Testis (tissue), 3 donors: Measurements from ENCODE around the gene APOL5. TPM values are rescaled to one million over a fixed set of nuclear protein-coding genes. Genes with fewer than 3 reads are reported as not detected.

Experiments used
- DNase-seq: peaks from one replicate; pipeline ENCODE4 v3.0.0-alpha.2; 2019
- H3K27ac ChIP-seq, 2 donors: fragments of 200-600 bp; sonication (generic); one replicate each; pipeline ENCODE4 v1.5.1; 2019
- H3K27me3 ChIP-seq: fragments of 200-600 bp; sonication (generic); one replicate; pipeline ENCODE4 v1.5.1; 2019
- H3K36me3 ChIP-seq: fragments of 200-600 bp; sonication (generic); one replicate; pipeline ENCODE4 v1.5.1; 2017; ENCODE audit warnings: low read depth; ENCODE audit errors: missing control alignments
- H3K4me1 ChIP-seq: fragments of 200-600 bp; sonication (generic); one replicate; pipeline ENCODE4 v1.5.1; 2019
- H3K4me3 ChIP-seq, 2 donors: fragments of 200-600 bp; sonication (generic); one replicate each; pipeline ENCODE4 v1.5.1; 2017 to 2019
- H3K9me3 ChIP-seq: fragments of 200-600 bp; sonication (generic); one replicate; pipeline ENCODE4 v1.5.1; 2017
- POLR2A ChIP-seq: fragments of 450-650 bp; IDR thresholded peaks from one replicate; pipeline ENCODE4 v1.6.1; 2017; ENCODE audit warnings: antibody characterized with exemption, mild to moderate bottlenecking, moderate library complexity
- WGBS, 2 donors: methylation state at CpG; one replicate each; pipeline ENCODE4 v1.1.5; 2018; 5-methylcytosine and 5-hydroxymethylcytosine counted together
- intact Hi-C: fragments of 100-400 bp; cut with DNase I; formaldehyde crosslinking; loops from one replicate; pipeline ENCODE4 v1.15.1; 2023; ENCODE audit warnings: low total_unique reads
- polyA plus RNA-seq: library from polyadenylated mRNA; stranded (reverse); fragments of 350-450 nt; fragmentation: Illumina TruSeq; extraction: RNeasy Lipid Tissue Mini Kit (QIAGEN cat#74804); gene quantifications from one replicate; pipeline ENCODE4 v1.2.3, GENCODE V29; 2014; ENCODE audit warnings: low read depth, low replicate concordance; ENCODE audit not compliant: insufficient read depth
- total RNA-seq, 2 donors: library from RNA; depleted of rRNA; stranded (reverse); fragments of >200 nt; gene quantifications; one replicate each; pipeline ENCODE4 v1.2.3, GENCODE V29; 2016
- TF ChIP-seq, protein P1 (sequence below), 3 experiments: fragments of 450-650 bp in 2 of 3; fragments of 200-600 bp in 1 of 3; sonication (generic) in 1 of 3; IDR thresholded peaks; one replicate each; pipeline ENCODE4 v1.5.1; 2016 to 2019; ENCODE audit warnings: antibody characterized with exemption in 3 of 3, mild to moderate bottlenecking in 2 of 3, moderate library complexity in 1 of 3

APOL5 gene
- total and polyA plus RNA-seq, 3 donors from 2014 or later = 0.31 to 0.74 TPM; not detected in 1

- no peaks in the 10 kb centered on the region for H3K27me3 ChIP-seq
- no peaks in the 10 kb centered on the region for H3K9me3 ChIP-seq
- TF ChIP-seq POLR2A = no peak
- TF ChIP-seq, protein P1, sequence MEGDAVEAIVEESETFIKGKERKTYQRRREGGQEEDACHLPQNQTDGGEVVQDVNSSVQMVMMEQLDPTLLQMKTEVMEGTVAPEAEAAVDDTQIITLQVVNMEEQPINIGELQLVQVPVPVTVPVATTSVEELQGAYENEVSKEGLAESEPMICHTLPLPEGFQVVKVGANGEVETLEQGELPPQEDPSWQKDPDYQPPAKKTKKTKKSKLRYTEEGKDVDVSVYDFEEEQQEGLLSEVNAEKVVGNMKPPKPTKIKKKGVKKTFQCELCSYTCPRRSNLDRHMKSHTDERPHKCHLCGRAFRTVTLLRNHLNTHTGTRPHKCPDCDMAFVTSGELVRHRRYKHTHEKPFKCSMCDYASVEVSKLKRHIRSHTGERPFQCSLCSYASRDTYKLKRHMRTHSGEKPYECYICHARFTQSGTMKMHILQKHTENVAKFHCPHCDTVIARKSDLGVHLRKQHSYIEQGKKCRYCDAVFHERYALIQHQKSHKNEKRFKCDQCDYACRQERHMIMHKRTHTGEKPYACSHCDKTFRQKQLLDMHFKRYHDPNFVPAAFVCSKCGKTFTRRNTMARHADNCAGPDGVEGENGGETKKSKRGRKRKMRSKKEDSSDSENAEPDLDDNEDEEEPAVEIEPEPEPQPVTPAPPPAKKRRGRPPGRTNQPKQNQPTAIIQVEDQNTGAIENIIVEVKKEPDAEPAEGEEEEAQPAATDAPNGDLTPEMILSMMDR (IDR thresholded peaks at IDR 0.05) = no peak
- H3K4me1 ChIP-seq = no peaks in the 10 kb centered on the region
- no peak for DNase-seq
- no peak overlapping the region for H3K27ac ChIP-seq
- 75 to 88% methylated on average over 4 of the region's 4 CpGs for WGBS, 2 donors
- intact Hi-C loops = no loop called here
- H3K4me3 ChIP-seq = no peak overlapping the region
- no peaks in the 10 kb centered on the region for H3K36me3 ChIP-seq
Observed at GRCh38 chr22:35686298-35686697, 31.4 kb upstream of the APOL5 start.

GRCh38 chr22:35687461-35687860 lies 30.2 kb upstream of the APOL5 start:
- H3K4me1 ChIP-seq = no peaks in the 10 kb centered on the region
- H3K36me3 ChIP-seq = no peaks in the 10 kb centered on the region
- intact Hi-C loops = no loop called here
- no peaks in the 10 kb centered on the region for H3K27me3 ChIP-seq
- WGBS, 2 donors = 74 to 90% methylated on average over 6 of the region's 6 CpGs
- TF ChIP-seq POLR2A = no peak
- TF ChIP-seq, protein P1 (IDR thresholded peaks at IDR 0.05) = no peak
- no peak overlapping the region for H3K27ac ChIP-seq
- no peak overlapping the region for H3K4me3 ChIP-seq
- DNase-seq = no peak
- no peaks in the 10 kb centered on the region for H3K9me3 ChIP-seq

GRCh38 chr22:35688913-35689675 lies 28.6 kb upstream of the APOL5 start:
- WGBS, 2 donors = 90 to 91% methylated on average over 10 of the region's 10 CpGs
- Histone ChIP-seq H3K4me3 (no peak overlapping the region), H3K27me3 (no peaks in the 10 kb centered on the region), H3K36me3 (no peaks in the 10 kb centered on the region), H3K4me1 (no peaks in the 10 kb centered on the region), H3K27ac (no peak overlapping the region), H3K9me3 (no peaks in the 10 kb centered on the region)
- intact Hi-C loops = no loop called here
- no peak for DNase-seq
- TF ChIP-seq POLR2A = no peak
- TF ChIP-seq, protein P1 (IDR thresholded peaks at IDR 0.05) = no peak

DNA sequence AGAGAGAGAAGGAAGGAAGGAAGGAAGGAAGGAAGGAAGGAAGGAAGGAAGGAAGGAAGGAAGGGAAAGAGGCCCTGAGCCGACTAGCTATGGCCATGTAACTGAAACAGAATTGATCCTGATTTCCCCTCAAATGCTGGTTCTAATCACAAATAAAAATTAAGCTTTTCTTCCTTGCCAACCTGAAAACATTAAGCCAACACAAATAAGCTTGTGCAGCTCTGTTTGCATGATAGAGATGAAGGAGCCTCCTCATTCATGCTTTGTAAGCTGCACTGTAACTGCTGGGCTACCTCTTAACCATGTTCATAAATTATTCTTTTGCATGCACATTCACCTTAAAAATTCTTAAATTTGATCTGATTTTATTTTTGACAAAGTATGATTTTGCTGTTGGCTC lies 27.7 kb upstream of the APOL5 start:
- no peak for DNase-seq
- TF ChIP-seq, protein P1 (IDR thresholded peaks at IDR 0.05) = no peak
- no peak for TF ChIP-seq POLR2A
- WGBS, 2 donors = 55 to 58% methylated on average over 1 of the region's 1 CpG

GRCh38 chr22:35695202-35695601 lies 22.5 kb upstream of the APOL5 start:
- WGBS, 2 donors = 60 to 66% methylated on average over 10 to 13 of the region's 13 CpGs
- DNase-seq = no peak
- H3K27me3 ChIP-seq = no peaks in the 10 kb centered on the region
- no peaks in the 10 kb centered on the region for H3K36me3 ChIP-seq
- no peak overlapping the region for H3K4me3 ChIP-seq
- H3K9me3 ChIP-seq = no peaks in the 10 kb centered on the region
- H3K4me1 ChIP-seq = no peaks in the 10 kb centered on the region
- no peak overlapping the region for H3K27ac ChIP-seq
- TF ChIP-seq, protein P1 (IDR thresholded peaks at IDR 0.05) = no peak
- no peak for TF ChIP-seq POLR2A
- intact Hi-C loops = no loop called here

More for the DNA sequence above, 27.7 kb upstream of the APOL5 start:
- no peaks in the 10 kb centered on the region for H3K9me3 ChIP-seq
- H3K27me3 ChIP-seq = no peaks in the 10 kb centered on the region
- H3K4me1 ChIP-seq = no peaks in the 10 kb centered on the region
- H3K27ac ChIP-seq = no peak overlapping the region
- intact Hi-C loops = no loop called here
- H3K36me3 ChIP-seq = no peaks in the 10 kb centered on the region
- H3K4me3 ChIP-seq = no peak overlapping the region
